ENCODE measurements around the gene IRGC.

DNA sequence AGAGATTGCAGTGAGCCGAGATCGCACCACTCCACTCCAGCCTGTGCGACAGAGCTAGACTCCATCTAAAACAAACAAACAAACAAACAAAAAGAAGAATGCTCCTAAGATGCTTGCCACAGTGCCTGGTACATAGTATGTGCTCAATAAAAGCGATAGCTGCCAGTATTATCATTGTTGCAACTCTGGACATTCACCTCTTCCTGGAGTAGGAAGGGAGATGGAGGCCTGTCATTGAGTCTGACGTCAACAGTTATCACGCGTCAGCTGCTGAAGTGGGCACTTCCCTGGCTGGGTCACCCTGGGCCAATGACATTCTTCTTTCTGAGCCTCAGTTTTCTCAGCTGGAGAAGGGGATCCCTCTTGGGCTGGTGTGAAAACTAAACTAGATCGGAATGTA lies 41.7 kb upstream of the IRGC start:
- TF ChIP-seq, protein P1, sequence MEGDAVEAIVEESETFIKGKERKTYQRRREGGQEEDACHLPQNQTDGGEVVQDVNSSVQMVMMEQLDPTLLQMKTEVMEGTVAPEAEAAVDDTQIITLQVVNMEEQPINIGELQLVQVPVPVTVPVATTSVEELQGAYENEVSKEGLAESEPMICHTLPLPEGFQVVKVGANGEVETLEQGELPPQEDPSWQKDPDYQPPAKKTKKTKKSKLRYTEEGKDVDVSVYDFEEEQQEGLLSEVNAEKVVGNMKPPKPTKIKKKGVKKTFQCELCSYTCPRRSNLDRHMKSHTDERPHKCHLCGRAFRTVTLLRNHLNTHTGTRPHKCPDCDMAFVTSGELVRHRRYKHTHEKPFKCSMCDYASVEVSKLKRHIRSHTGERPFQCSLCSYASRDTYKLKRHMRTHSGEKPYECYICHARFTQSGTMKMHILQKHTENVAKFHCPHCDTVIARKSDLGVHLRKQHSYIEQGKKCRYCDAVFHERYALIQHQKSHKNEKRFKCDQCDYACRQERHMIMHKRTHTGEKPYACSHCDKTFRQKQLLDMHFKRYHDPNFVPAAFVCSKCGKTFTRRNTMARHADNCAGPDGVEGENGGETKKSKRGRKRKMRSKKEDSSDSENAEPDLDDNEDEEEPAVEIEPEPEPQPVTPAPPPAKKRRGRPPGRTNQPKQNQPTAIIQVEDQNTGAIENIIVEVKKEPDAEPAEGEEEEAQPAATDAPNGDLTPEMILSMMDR (IDR thresholded peaks at IDR 0.05): no peak
- TF ChIP-seq POLR2A (IDR thresholded peaks at IDR 0.05): no peak
